ENCODE results near the gene FBXW5. TPM values are rescaled to one million over a fixed set of nuclear protein-coding genes. Genes with fewer than 3 reads are reported as not detected.

FBXW5 gene
- polyA plus RNA-seq, 1 donor from 2014 or later: 138 TPM

- no peak overlapping the region for H3K4me2 ChIP-seq (ENCODE audit: low read length)
- no peaks in the 10 kb centered on the region for H3F3A ChIP-seq (ENCODE audit: insufficient read depth, low read length, poor library complexity, severe bottlenecking)
- H3K27ac ChIP-seq (ENCODE audit: low read length): no peak overlapping the region
- no peak overlapping the region for H3K4me3 ChIP-seq (ENCODE audit: low read length)
- no peak for TF ChIP-seq EP300 (conservative IDR thresholded peaks at IDR 0.05; ENCODE audit: poor library complexity, severe bottlenecking)
- TF ChIP-seq TAF1 (IDR thresholded peaks at IDR 0.05; ENCODE audit: low read depth): no peak
- TF ChIP-seq RAD21 (conservative IDR thresholded peaks at IDR 0.05): no peak
- TF ChIP-seq SMC3 (conservative IDR thresholded peaks at IDR 0.05; ENCODE audit: poor library complexity): no peak
- no peak for TF ChIP-seq EZH2 (IDR thresholded peaks at IDR 0.05; ENCODE audit: borderline replicate concordance, insufficient read depth, low read length, poor library complexity, severe bottlenecking)
- TF ChIP-seq MXI1 (conservative IDR thresholded peaks at IDR 0.05; ENCODE audit: poor library complexity, severe bottlenecking): no peak
- TF ChIP-seq POLR2AphosphoS5 (IDR thresholded peaks at IDR 0.05): no peak
- TF ChIP-seq CTCF (IDR thresholded peaks at IDR 0.05; ENCODE audit: poor library complexity, severe bottlenecking): no peak
- TF ChIP-seq REST (IDR thresholded peaks at IDR 0.05; ENCODE audit: borderline replicate concordance): no peak
- no peaks in the 10 kb centered on the region for H3K36me3 ChIP-seq (ENCODE audit: insufficient read depth, low read length)
- no peak overlapping the region for H3K9ac ChIP-seq (ENCODE audit: low read length)
- H3K9me2 ChIP-seq (ENCODE audit: insufficient read depth, low read length): no peaks in the 10 kb centered on the region
- no peaks in the 10 kb centered on the region for H3K79me2 ChIP-seq (replicated peaks; ENCODE audit: insufficient read depth, low read length)
- no peaks in the 10 kb centered on the region for H3K27me3 ChIP-seq (ENCODE audit: insufficient read depth, low read depth, low read length)
- H2AFZ ChIP-seq (ENCODE audit: low read depth, low read length): no peak overlapping the region
- H3K9me3 ChIP-seq (ENCODE audit: low read length): no peaks in the 10 kb centered on the region
- no peaks in the 10 kb centered on the region for H4K20me1 ChIP-seq (ENCODE audit: insufficient read depth)
Observed at GRCh38 chr9:136915632-136916329, 28.8 kb downstream of the FBXW5 start.

- H3K9me2 ChIP-seq (ENCODE audit: insufficient read depth, low read length): no peaks in the 10 kb centered on the region
- no peak overlapping the region for H3K27ac ChIP-seq (ENCODE audit: low read length)
- H4K20me1 ChIP-seq (ENCODE audit: insufficient read depth): no peaks in the 10 kb centered on the region
- H2AFZ ChIP-seq (ENCODE audit: low read depth, low read length): no peak overlapping the region
- H3K4me2 ChIP-seq (ENCODE audit: low read length): no peak overlapping the region
- H3K79me2 ChIP-seq (replicated peaks; ENCODE audit: insufficient read depth, low read length): no peaks in the 10 kb centered on the region
- no peaks in the 10 kb centered on the region for H3F3A ChIP-seq (ENCODE audit: insufficient read depth, low read length, poor library complexity, severe bottlenecking)
- no peaks in the 10 kb centered on the region for H3K9me3 ChIP-seq (ENCODE audit: low read length)
- no peaks in the 10 kb centered on the region for H3K27me3 ChIP-seq (ENCODE audit: insufficient read depth, low read depth, low read length)
- no peak overlapping the region for H3K4me3 ChIP-seq (ENCODE audit: low read length)
- no peak overlapping the region for H3K9ac ChIP-seq (ENCODE audit: low read length)
- TF ChIP-seq EP300 (conservative IDR thresholded peaks at IDR 0.05; ENCODE audit: poor library complexity, severe bottlenecking) (no peak), EZH2 (IDR thresholded peaks at IDR 0.05; ENCODE audit: borderline replicate concordance, insufficient read depth, low read length, poor library complexity, severe bottlenecking) (no peak), SMC3 (conservative IDR thresholded peaks at IDR 0.05; ENCODE audit: poor library complexity) (no peak), REST (IDR thresholded peaks at IDR 0.05; ENCODE audit: borderline replicate concordance) (no peak), RAD21 (conservative IDR thresholded peaks at IDR 0.05) (no peak), TAF1 (IDR thresholded peaks at IDR 0.05; ENCODE audit: low read depth) (no peak), POLR2AphosphoS5 (IDR thresholded peaks at IDR 0.05) (no peak), MXI1 (conservative IDR thresholded peaks at IDR 0.05; ENCODE audit: poor library complexity, severe bottlenecking) (no peak), CTCF (IDR thresholded peaks at IDR 0.05; ENCODE audit: poor library complexity, severe bottlenecking) (no peak)
- no peaks in the 10 kb centered on the region for H3K36me3 ChIP-seq (ENCODE audit: insufficient read depth, low read length)
Observed at GRCh38 chr9:136913701-136914438, 30.7 kb downstream of the FBXW5 start.
